ENCODE results near the gene XXYLT1.

DNA sequence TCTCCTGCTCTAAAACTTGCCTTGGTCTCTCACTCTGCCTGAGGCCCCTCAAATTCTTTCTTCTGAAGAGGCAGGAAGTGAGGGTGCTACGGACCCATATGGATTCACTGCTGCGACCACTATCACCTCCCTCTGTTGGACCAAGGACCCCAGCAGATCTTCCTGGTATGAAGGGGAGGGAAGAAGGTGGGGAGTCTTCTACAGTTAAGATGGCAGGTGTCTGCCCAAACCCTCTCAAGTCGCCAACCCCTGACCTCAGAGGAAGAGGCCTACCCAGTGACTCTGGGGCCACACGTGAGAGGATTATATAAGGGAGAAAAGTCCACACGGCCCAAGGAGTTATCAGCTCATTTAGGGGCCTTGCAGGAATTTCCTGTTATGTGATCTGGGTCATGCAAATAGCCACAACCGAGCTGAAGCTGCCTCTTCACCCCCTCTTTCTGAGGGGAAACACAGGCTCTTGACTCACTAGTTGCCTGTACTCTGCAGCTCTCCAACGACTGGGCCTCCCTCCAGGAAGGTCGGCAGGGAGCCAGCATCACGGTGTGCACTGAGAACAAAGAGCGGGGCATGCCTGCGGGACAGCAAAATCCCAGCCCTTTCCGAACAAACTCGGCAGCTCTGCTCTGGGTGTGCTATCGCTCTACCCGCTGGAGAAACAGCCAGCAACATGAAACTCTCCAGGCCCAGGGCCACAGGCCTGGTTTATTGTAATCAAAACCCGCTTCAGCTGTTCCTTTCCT lies 116.0 kb downstream of the XXYLT1 start:
- TF ChIP-seq POLR2A (IDR thresholded peaks at IDR 0.05): no peak
- TF ChIP-seq, protein P1, sequence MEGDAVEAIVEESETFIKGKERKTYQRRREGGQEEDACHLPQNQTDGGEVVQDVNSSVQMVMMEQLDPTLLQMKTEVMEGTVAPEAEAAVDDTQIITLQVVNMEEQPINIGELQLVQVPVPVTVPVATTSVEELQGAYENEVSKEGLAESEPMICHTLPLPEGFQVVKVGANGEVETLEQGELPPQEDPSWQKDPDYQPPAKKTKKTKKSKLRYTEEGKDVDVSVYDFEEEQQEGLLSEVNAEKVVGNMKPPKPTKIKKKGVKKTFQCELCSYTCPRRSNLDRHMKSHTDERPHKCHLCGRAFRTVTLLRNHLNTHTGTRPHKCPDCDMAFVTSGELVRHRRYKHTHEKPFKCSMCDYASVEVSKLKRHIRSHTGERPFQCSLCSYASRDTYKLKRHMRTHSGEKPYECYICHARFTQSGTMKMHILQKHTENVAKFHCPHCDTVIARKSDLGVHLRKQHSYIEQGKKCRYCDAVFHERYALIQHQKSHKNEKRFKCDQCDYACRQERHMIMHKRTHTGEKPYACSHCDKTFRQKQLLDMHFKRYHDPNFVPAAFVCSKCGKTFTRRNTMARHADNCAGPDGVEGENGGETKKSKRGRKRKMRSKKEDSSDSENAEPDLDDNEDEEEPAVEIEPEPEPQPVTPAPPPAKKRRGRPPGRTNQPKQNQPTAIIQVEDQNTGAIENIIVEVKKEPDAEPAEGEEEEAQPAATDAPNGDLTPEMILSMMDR (IDR thresholded peaks at IDR 0.05): no peak
